ENCODE measurements around the gene GLT1D1.

The GLT1D1 gene

GRCh38 chr12:128908254-128908653, 55.0 kb downstream of the GLT1D1 start:
- DNase-seq (no peak), ATAC-seq (no peak)
- no peaks in the 10 kb centered on the region for H3K36me3 Mint-ChIP-seq (ENCODE audit: low read depth)
- no peak overlapping the region for H3K4me3 Mint-ChIP-seq
- H3K4me1 Mint-ChIP-seq: peaks cover 16% of the 10 kb centered on the region
- no peak overlapping the region for H3K27ac Mint-ChIP-seq
- H3K9me3 Mint-ChIP-seq: no peaks in the 10 kb centered on the region
- peaks cover 4% of the 10 kb centered on the region for H3K27me3 Mint-ChIP-seq

DNA sequence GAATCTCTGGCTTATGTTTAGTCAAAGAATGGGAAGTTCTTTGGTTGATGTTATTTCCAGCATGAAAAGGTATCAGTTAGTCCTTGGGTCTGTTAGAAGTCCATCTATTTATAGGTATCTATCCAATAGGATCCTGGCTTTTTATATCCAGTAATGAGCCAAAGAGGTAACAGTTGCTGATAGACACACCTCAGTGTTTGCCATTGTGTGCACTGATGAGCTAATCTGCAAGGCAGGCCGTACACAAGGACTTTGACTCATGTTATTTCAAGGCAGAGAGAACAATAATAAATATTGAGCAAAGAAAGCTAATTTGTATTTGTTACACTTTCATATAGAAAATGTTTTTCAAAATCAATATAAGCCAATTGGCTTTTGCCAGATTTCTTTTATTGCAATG, 56.4 kb downstream of the GLT1D1 start:
- ATAC-seq (no peak), DNase-seq (no peak)
- Mint-ChIP-seq H3K4me3 (no peak overlapping the region), H3K27me3 (peaks cover 4% of the 10 kb centered on the region), H3K27ac (no peak overlapping the region), H3K36me3 (ENCODE audit: low read depth) (no peaks in the 10 kb centered on the region), H3K4me1 (peaks cover 23% of the 10 kb centered on the region), H3K9me3 (no peaks in the 10 kb centered on the region)

GRCh38 chr12:128910629-128911028, 57.4 kb downstream of the GLT1D1 start:
- Mint-ChIP-seq H3K36me3 (ENCODE audit: low read depth) (no peaks in the 10 kb centered on the region), H3K9me3 (no peaks in the 10 kb centered on the region), H3K4me1 (peaks cover 30% of the 10 kb centered on the region), H3K4me3 (no peak overlapping the region), H3K27ac (no peak overlapping the region), H3K27me3 (peaks cover 4% of the 10 kb centered on the region)
- no peak for ATAC-seq
- DNase-seq: no peak

DNA sequence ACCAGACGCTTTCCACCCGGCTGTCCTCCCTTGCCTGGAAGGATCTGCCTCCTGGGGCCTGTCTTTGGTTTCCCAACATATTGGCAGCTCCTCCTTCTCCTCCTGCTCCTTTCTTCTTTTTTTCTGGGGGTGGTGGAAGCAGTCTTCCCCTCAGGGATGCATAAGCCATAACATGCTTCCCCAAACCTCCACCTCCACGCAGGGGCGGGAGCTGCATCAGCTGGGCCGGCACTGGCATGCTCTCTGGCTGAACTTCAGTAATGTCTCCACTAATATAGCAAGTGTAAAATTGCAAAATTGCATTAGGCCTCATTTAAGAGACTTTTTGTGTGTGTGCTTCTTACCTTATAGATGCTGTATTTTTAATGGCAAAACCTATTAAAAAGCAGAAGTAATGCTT, 58.6 kb downstream of the GLT1D1 start:
- Mint-ChIP-seq H3K4me3 (no peak overlapping the region), H3K4me1 (peaks cover 33% of the 10 kb centered on the region), H3K9me3 (peaks cover 6% of the 10 kb centered on the region), H3K27ac (no peak overlapping the region), H3K36me3 (ENCODE audit: low read depth) (no peaks in the 10 kb centered on the region), H3K27me3 (peaks cover 4% of the 10 kb centered on the region)
- no peak for ATAC-seq
- DNase-seq: no peak

- Mint-ChIP-seq H3K36me3 (ENCODE audit: low read depth) (no peaks in the 10 kb centered on the region), H3K4me1 (peaks cover 57% of the 10 kb centered on the region), H3K9me3 (peaks cover 6% of the 10 kb centered on the region), H3K4me3 (peak overlapping the region; percentile 27), H3K27me3 (peaks cover 2% of the 10 kb centered on the region), H3K27ac (peak overlapping the region; percentile 74)
- peak; percentile 87 for ATAC-seq
- DNase-seq: peak; percentile 41
These were observed 61.8 kb downstream of the GLT1D1 start for GRCh38 chr12:128914908-128915563.

DNA sequence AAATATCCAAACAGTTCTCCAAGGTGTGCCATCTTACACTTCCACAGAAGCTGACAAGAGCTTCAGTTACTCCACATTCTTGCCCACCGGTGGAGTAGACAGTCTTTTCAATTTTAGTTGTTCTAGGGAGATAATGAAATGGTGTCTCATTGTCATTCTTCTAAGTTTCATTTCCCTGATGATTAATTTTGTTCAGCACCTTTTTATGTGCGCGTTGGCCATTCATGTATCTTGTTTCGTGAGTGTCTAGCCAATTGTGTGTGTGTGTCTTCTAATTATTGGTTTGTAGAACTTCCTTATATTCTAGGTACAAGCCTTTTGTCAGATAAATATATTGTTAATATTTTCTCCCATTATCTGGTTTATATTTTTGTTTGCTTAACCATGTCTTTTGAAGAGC, 63.1 kb downstream of the GLT1D1 start:
- DNase-seq (no peak), ATAC-seq (no peak)
- H3K27ac Mint-ChIP-seq: peak overlapping the region; percentile 74
- H3K36me3 Mint-ChIP-seq (ENCODE audit: low read depth): no peaks in the 10 kb centered on the region
- no peak overlapping the region for H3K4me3 Mint-ChIP-seq
- H3K9me3 Mint-ChIP-seq: peaks cover 6% of the 10 kb centered on the region
- H3K4me1 Mint-ChIP-seq: peaks cover 57% of the 10 kb centered on the region
- H3K27me3 Mint-ChIP-seq: peaks cover 2% of the 10 kb centered on the region

DNA sequence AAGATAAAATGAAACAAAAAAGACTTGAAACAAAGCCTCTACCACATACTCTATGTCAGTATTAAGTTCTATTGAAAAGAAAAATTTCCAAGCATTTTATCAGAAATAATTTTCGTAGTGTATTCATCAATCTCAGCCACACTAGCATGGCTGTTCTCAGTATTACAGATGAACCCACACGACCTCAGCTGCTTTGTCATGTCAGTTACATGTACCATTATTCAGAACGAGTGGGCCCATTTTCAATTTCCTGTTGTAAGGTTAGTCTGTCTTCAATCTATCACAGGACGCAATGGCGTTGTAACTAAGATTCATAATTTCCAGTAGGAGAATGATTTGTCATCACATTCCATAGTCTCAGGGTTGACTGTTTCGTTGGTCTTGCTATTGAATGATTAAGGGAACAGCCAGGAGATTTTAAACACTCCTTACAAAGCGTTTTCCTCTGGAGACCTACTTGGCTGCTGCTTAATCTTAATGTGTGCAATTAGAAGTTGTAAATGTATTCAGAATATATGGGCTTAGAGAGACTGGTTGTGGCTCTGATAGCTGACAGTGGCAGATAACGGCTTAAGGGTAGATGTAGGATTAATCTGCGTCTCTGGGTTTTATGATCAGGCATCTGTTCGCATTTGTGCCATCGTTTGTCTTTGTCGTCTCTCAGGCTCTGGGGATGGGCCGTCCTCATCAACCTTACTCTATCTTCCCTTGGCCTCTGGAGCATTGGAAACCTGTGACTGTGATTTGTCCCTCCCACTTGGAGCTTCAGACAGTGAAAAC, 65.4 kb downstream of the GLT1D1 start:
- DNase-seq (no peak), ATAC-seq (peak; percentile 63)
- peak overlapping the region; percentile 16 for H3K4me3 Mint-ChIP-seq
- peak overlapping the region; percentile 37 for H3K27ac Mint-ChIP-seq
- H3K4me1 Mint-ChIP-seq: peaks cover 57% of the 10 kb centered on the region
- peaks cover 6% of the 10 kb centered on the region for H3K9me3 Mint-ChIP-seq
- no peaks in the 10 kb centered on the region for H3K36me3 Mint-ChIP-seq (ENCODE audit: low read depth)
- H3K27me3 Mint-ChIP-seq: peaks cover 5% of the 10 kb centered on the region

DNA sequence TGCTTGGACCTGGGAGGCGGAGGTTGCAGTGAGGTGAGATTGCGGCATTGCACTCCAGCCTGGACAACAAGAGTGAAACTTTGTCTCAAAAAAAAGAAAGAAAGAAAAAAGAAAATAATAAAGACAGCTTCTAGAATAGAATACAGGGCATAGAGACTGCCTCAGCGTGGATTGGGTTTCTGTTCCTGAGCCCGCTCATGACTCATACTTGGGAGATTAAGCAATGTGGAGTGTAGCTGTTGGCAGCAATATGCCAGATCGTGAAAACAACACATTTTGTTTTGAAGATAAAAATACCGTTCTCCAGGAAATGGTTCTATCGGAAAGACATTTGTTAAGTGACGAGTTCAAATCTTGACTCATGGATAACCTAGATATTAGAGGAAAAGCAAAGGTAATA, 67.2 kb downstream of the GLT1D1 start:
- no peak overlapping the region for H3K4me3 Mint-ChIP-seq
- no peak for ATAC-seq
- peaks cover 5% of the 10 kb centered on the region for H3K27me3 Mint-ChIP-seq
- no peak overlapping the region for H3K27ac Mint-ChIP-seq
- H3K9me3 Mint-ChIP-seq: peaks cover 6% of the 10 kb centered on the region
- no peak for DNase-seq
- H3K36me3 Mint-ChIP-seq (ENCODE audit: low read depth): no peaks in the 10 kb centered on the region
- H3K4me1 Mint-ChIP-seq: peaks cover 44% of the 10 kb centered on the region

DNA sequence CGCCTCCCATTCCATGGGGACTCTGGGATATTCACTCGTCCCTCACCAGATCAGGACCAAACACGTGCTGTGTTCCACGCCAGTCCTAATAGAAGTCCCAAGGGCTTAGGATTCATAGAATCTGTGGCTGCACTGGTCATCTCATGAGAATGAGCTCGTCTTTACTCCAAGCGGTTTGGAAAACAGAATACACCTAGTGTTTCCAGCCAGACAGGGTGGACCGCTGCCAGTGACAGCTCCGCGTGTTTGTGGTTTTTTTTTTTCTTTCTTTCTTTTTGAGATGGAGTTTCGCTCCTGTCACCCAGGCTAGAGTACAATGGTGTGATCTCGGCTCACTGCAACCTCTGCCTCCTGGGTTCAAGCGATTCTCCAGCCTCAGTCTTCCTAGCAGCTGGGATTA, 75.1 kb downstream of the GLT1D1 start:
- no peak overlapping the region for H3K4me3 Mint-ChIP-seq
- no peak overlapping the region for H3K27ac Mint-ChIP-seq
- no peaks in the 10 kb centered on the region for H3K4me1 Mint-ChIP-seq
- DNase-seq (no peak), ATAC-seq (no peak)
- no peaks in the 10 kb centered on the region for H3K9me3 Mint-ChIP-seq
- H3K36me3 Mint-ChIP-seq (ENCODE audit: low read depth): no peaks in the 10 kb centered on the region
- no peaks in the 10 kb centered on the region for H3K27me3 Mint-ChIP-seq

DNA sequence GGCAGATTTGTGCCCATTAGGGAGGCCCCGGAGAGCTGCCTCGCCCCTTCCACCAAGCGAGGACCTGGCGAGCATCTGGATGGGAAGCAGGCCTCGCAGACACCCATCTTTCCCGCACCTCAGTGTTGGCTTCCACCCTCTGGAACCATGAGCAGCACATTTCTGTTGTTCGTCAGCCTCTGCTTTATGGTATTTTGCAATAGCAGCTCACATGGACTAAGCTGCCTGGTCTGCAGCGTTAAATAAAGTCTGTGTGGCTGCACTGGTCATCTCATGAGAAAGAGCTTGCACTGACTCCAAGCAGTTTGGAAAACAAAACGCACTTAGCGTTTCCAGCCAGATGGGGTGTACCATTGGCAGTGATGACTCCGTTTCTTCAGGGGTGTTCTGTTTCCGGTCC, 75.8 kb downstream of the GLT1D1 start:
- Mint-ChIP-seq H3K4me1 (no peaks in the 10 kb centered on the region), H3K9me3 (no peaks in the 10 kb centered on the region), H3K36me3 (ENCODE audit: low read depth) (no peaks in the 10 kb centered on the region), H3K4me3 (no peak overlapping the region), H3K27me3 (peaks cover 4% of the 10 kb centered on the region), H3K27ac (no peak overlapping the region)
- DNase-seq (no peak), ATAC-seq (no peak)

GRCh38 chr12:128930606-128931005, 77.3 kb downstream of the GLT1D1 start:
- Mint-ChIP-seq H3K36me3 (ENCODE audit: low read depth) (no peaks in the 10 kb centered on the region), H3K4me3 (no peak overlapping the region), H3K4me1 (no peaks in the 10 kb centered on the region), H3K27ac (no peak overlapping the region), H3K9me3 (no peaks in the 10 kb centered on the region), H3K27me3 (peaks cover 4% of the 10 kb centered on the region)
- DNase-seq: no peak
- no peak for ATAC-seq

- Mint-ChIP-seq H3K27me3 (peaks cover 6% of the 10 kb centered on the region), H3K36me3 (ENCODE audit: low read depth) (no peaks in the 10 kb centered on the region), H3K9me3 (no peaks in the 10 kb centered on the region), H3K4me3 (no peak overlapping the region), H3K27ac (no peak overlapping the region), H3K4me1 (no peaks in the 10 kb centered on the region)
- no peak for ATAC-seq
- no peak for DNase-seq
These were observed 79.2 kb downstream of the GLT1D1 start for GRCh38 chr12:128932521-128932920.

DNA sequence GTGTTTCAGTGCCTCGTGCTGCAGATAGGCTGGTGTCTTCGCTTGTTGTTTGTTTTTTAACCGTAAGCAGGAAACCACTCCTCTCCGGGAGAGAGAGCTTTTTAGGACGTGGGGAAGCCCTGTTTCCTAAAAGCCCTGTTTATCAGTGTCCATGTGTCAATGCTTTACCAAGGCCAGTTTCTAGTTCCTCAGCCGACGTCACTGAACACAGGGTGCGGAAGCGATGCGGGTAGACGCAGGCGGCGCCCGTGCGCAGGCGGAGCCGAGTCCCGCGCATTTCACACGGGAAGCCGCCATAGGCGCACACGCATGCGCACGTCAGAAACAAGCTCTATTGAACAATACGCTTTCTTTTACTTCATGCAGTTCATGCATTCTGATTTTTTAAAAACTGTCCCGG, 79.8 kb downstream of the GLT1D1 start:
- Mint-ChIP-seq H3K4me3 (no peak overlapping the region), H3K27ac (no peak overlapping the region), H3K4me1 (no peaks in the 10 kb centered on the region), H3K36me3 (ENCODE audit: low read depth) (no peaks in the 10 kb centered on the region), H3K27me3 (peaks cover 9% of the 10 kb centered on the region), H3K9me3 (no peaks in the 10 kb centered on the region)
- DNase-seq (no peak), ATAC-seq (no peak)

GRCh38 chr12:128933926-128934325, 80.6 kb downstream of the GLT1D1 start:
- H3K27ac Mint-ChIP-seq: no peak overlapping the region

DNA sequence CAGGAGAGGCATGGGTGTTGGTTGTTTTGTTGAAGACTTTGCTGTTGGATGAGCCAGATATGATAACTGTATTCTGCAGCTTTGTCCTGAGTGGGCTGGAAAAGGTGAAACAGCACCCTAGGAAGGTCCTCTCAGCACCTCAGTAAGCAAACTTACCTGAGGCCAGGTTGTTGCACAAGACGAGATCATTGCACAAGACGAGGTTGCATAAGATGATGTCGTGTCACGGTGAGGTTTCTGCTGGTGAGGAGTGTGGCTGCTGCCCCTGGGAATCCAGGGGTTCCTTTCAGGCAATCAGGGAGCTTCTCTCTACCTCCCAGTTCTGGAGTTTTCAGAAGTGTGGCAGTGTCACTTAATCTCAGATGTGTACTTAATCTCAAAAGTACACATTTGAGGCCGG, 85.6 kb downstream of the GLT1D1 start:
- no peak for DNase-seq
- ATAC-seq: no peak
- Mint-ChIP-seq H3K9me3 (no peaks in the 10 kb centered on the region), H3K36me3 (ENCODE audit: low read depth) (no peaks in the 10 kb centered on the region), H3K27me3 (peaks cover 7% of the 10 kb centered on the region), H3K27ac (no peak overlapping the region), H3K4me3 (no peak overlapping the region), H3K4me1 (no peaks in the 10 kb centered on the region)

More at GRCh38 chr12:128933926-128934325, 80.6 kb downstream of the GLT1D1 start:
- Mint-ChIP-seq H3K4me1 (no peaks in the 10 kb centered on the region), H3K9me3 (no peaks in the 10 kb centered on the region), H3K36me3 (ENCODE audit: low read depth) (no peaks in the 10 kb centered on the region), H3K4me3 (no peak overlapping the region), H3K27me3 (peaks cover 9% of the 10 kb centered on the region)
- ATAC-seq (no peak), DNase-seq (no peak)
